K562 (cell line): Measurements from ENCODE around the gene DOLPP1. TPM values are rescaled to one million over a fixed set of nuclear protein-coding genes. Genes with fewer than 3 reads are reported as not detected.
A peak's percentile ranks its signal among the peaks of the same experiment; 100 is the strongest.

Experiments
- ATF7 ChIP-seq: fragments of 450-650 bp; IDR thresholded peaks from 2 replicates; pipeline ENCODE4 v1.7.1; 2014; ENCODE audit warnings: mild to moderate bottlenecking, moderate library complexity
- BDP1 ChIP-seq: IDR thresholded peaks from 3 replicates; pipeline ENCODE4 v1.6.1; 2011; ENCODE audit not compliant: insufficient read length, insufficient read depth
- CGGBP1 ChIP-seq: fragments of 250-450 bp; sonication (Bioruptor Pico); IDR thresholded peaks from 2 replicates; pipeline ENCODE4 v1.9.0; 2021; ENCODE audit warnings: mild to moderate bottlenecking
- CREBBP ChIP-seq: IDR thresholded peaks from one replicate; pipeline ENCODE4 v1.6.1; 2012; ENCODE audit warnings: low read depth, mild to moderate bottlenecking, control low read depth, inconsistent platforms, low read length
- CTBP1 ChIP-seq: fragments of 450-650 bp; IDR thresholded peaks from 2 replicates; pipeline ENCODE4 v1.6.1; 2016; ENCODE audit warnings: borderline replicate concordance
- ERF ChIP-seq: fragments of 450-650 bp; formaldehyde crosslinking; IDR thresholded peaks from 2 replicates; pipeline ENCODE4 v1.4.0; 2020; ENCODE audit warnings: mild to moderate bottlenecking, mixed read lengths
- FOXJ2 ChIP-seq: fragments of 200-800 bp; sonication (Bioruptor generic); IDR thresholded peaks from 2 replicates; pipeline ENCODE4 v1.6.1; 2016; ENCODE audit warnings: missing genetic modification characterization, missing compliant biosample characterization
- HDAC2 ChIP-seq: fragments of 450-650 bp; IDR thresholded peaks from 2 replicates; pipeline ENCODE4 v1.6.1; 2016; ENCODE audit warnings: mild to moderate bottlenecking
- KLF10 ChIP-seq: fragments of 250-450 bp; sonication (Bioruptor Pico); IDR thresholded peaks from 2 replicates; pipeline ENCODE4 v1.6.1; 2021; ENCODE audit warnings: matching md5 sums
- MAFG ChIP-seq: fragments of 450-650 bp; conservative IDR thresholded peaks from 2 replicates; pipeline ENCODE4 v1.6.1; 2016; ENCODE audit warnings: missing genetic modification characterization, missing compliant biosample characterization
- MAFK ChIP-seq: IDR thresholded peaks from 2 replicates; pipeline ENCODE4 v1.6.1; 2011; ENCODE audit warnings: low read length, improper control_type of control experiment
- MCM5 ChIP-seq: fragments of 450-650 bp; IDR thresholded peaks from 2 replicates; pipeline ENCODE4 v1.6.1; 2016; ENCODE audit warnings: low read depth
- MCM7 ChIP-seq, 2 experiments: fragments of 450-650 bp; IDR thresholded peaks; 2 replicates each; pipeline ENCODE4 v1.6.1; 2016 to 2018
- MLX ChIP-seq, 2 experiments: fragments of 450-650 bp in 1 of 2; sonication (generic) in 1 of 2; formaldehyde crosslinking; conservative IDR thresholded peaks; 2 replicates each; pipeline versions ENCODE4 v1.4.0 to v1.8.1; 2020 to 2022; ENCODE audit warnings: mild to moderate bottlenecking in 1 of 2, missing genetic modification reagents in 1 of 2
- NFIX ChIP-seq: fragments of 250-450 bp; sonication (Bioruptor Pico); IDR thresholded peaks from 2 replicates; pipeline ENCODE4 v1.4.0; 2020; ENCODE audit warnings: low read depth, mild to moderate bottlenecking, moderate library complexity
- NUFIP1 ChIP-seq: fragments of 450-650 bp; IDR thresholded peaks from 2 replicates; pipeline ENCODE4 v1.6.1; 2018; ENCODE audit not compliant: partially characterized antibody
- PREB ChIP-seq: sonication (generic); formaldehyde crosslinking; IDR thresholded peaks from 2 replicates; pipeline ENCODE4 v1.8.1; 2023; ENCODE audit warnings: mild to moderate bottlenecking, missing genetic modification reagents
- RFX5 ChIP-seq: IDR thresholded peaks from 2 replicates; pipeline ENCODE4 v1.6.1; 2011; ENCODE audit warnings: low read depth, mild to moderate bottlenecking, improper control_type of control experiment, low read length
- SMARCB1 ChIP-seq: IDR thresholded peaks from 2 replicates; pipeline ENCODE4 v1.6.1; 2011; ENCODE audit warnings: improper control_type of control experiment, low read depth; ENCODE audit not compliant: insufficient read length
- SRSF9 ChIP-seq: fragments of 200-400 bp; formaldehyde crosslinking; IDR thresholded peaks from 2 replicates; pipeline ENCODE4 v1.6.1; 2017; ENCODE audit warnings: low read depth, low read length, borderline replicate concordance
- STAT5B ChIP-seq: fragments of 250-450 bp; sonication (Bioruptor Pico); IDR thresholded peaks from 2 replicates; pipeline ENCODE4 v1.8.0; 2021; ENCODE audit warnings: mild to moderate bottlenecking, inconsistent platforms
- TRIM24 ChIP-seq, 2 experiments: fragments of 450-650 bp; IDR thresholded peaks; 2 replicates each; pipeline ENCODE4 v1.6.1; 2016
- XRCC3 ChIP-seq: fragments of 450-650 bp; IDR thresholded peaks from 2 replicates; pipeline ENCODE4 v1.6.1; 2017; ENCODE audit warnings: mild to moderate bottlenecking, moderate library complexity
- YY1 ChIP-seq, 3 experiments: IDR thresholded peaks; 2 replicates each; pipeline ENCODE4 v1.6.1; 2011; ENCODE audit warnings: low read length in 2 of 3, mild to moderate bottlenecking in 2 of 3, moderate library complexity in 2 of 3, borderline replicate concordance in 1 of 3, control low read depth in 1 of 3, low read depth in 1 of 3; ENCODE audit not compliant: insufficient read depth in 3 of 3, insufficient replicate concordance in 2 of 3, control insufficient read depth in 1 of 3, insufficient read length in 1 of 3; ENCODE audit errors: extremely low read depth in 1 of 3
- ZC3H11A ChIP-seq: IDR thresholded peaks from 2 replicates; pipeline ENCODE4 v1.6.1; 2012; ENCODE audit warnings: low read depth, low read length, improper control_type of control experiment
- ZKSCAN1 ChIP-seq: fragments of 150-350 bp; IDR thresholded peaks from 2 replicates; pipeline ENCODE4 v1.6.1; 2016; ENCODE audit warnings: low read depth, low read length
- ZNF165 ChIP-seq: fragments of 250-450 bp; sonication (Bioruptor Pico); IDR thresholded peaks from 2 replicates; pipeline ENCODE4 v1.4.0; 2020; ENCODE audit warnings: borderline replicate concordance
- ZNF175 ChIP-seq: fragments of 200-800 bp; sonication (Bioruptor generic); IDR thresholded peaks from 2 replicates; pipeline ENCODE4 v1.6.1; 2016; ENCODE audit warnings: low read depth, mild to moderate bottlenecking, missing genetic modification characterization, missing compliant biosample characterization
- ZNF507 ChIP-seq: conservative IDR thresholded peaks from 2 replicates; pipeline ENCODE4 v1.6.1; 2017; ENCODE audit warnings: missing genetic modification characterization, missing compliant biosample characterization
- ZNF583 ChIP-seq: fragments of 250-450 bp; sonication (Bioruptor Pico); IDR thresholded peaks from 2 replicates; pipeline ENCODE4 v1.4.0; 2020
- polyA plus RNA-seq, 8 experiments: library from polyadenylated mRNA; depleted of rRNA in 4 of 8; stranded (reverse) in 5 of 8; unstranded in 3 of 8; fragments of >200 nt; fragmentation: Nextera tagmentation in 2 of 8; fragmentation: Illumina TruSeq in 1 of 8; extraction: Ambion mirVana in 2 of 8; extraction: Trizol in 1 of 8; gene quantifications; 2 replicates each; pipeline versions ENCODE4 v1.2.1 to v1.2.3, GENCODE V29; 2011 to 2014; ENCODE audit warnings: inconsistent platforms in 1 of 8, missing spikeins in 1 of 8
- total RNA-seq, 7 experiments: library from RNA; depleted of rRNA in 6 of 7; stranded (reverse); fragments of >200 nt in 6 of 7; fragmentation: Illumina TruSeq in 2 of 7; extraction: Trizol in 2 of 7; gene quantifications; 2 replicates each; pipeline versions ENCODE4 v1.2.1 to v1.2.3, GENCODE V29; 2011 to 2021; ENCODE audit warnings: low replicate concordance in 1 of 7

Gene DOLPP1
- total and polyA plus RNA-seq, 9 of the 15 experiments (the other 6 are each of a cell fraction or from before 2014, with no cell fraction given), result 3.0 to 39.8 (median 30.5) TPM

DNA sequence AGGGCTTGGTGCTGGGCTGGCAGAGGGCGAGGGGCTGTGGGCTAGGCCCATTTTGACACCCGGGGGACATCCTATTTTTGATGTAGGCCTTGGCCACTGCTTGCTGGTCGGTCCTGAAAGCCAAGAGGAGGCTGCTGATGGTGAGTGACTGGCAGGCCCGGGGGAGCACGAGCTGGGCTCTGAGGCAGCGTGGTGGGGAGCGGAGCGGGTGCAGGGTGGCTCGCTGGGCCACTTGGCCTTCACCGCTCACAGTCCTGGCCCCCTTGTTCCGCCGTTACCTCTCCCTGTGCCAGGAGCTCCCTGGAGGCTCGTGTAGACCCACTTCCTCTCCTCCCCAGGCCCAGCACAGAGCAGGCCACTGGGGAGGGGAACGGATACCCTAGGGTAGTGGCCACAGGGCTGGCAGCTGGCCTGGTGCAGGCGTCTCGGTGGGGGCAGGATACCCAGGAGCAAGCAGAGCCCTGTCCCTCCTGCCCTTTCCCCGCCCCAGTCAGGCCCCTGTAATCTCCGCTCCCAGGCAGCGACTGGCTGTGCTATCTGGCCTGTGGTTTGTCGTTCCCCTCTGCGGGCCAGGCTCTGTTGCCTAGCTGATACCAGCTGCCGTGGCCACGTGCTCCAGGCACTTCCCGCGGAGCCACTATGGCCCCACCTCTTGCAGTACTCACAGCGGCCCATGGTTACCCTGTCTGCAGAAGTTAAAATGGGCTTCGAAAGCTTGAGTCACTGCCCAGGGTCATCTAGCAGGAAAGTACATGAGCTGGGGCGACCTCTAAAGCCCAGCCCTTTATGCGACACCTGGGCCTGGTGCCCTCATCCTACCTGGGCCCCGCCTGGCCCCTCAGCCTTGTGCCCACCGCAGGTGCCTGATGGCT lies 11.7 kb upstream of the DOLPP1 start (continued):
- TF ChIP-seq ZNF175 (CRISPR knock-in tag) (peak; percentile 96), NUFIP1 (peak; percentile 82), RFX5 (0 out of 2 replicates have a peak, but pooled peaks have one; percentile 42), SRSF9 (no peak), CREBBP (no peak), XRCC3 (no peak), MCM5 (no peak), MAFK (no peak), PREB (CRISPR knock-in tag) (no peak), ZNF165 (CRISPR knock-in tag) (no peak; the same call in 1 of the 2 replicates), FOXJ2 (tag) (no peak), NFIX (CRISPR knock-in tag) (no peak), ZKSCAN1 (peak; percentile 86), ZC3H11A (no peak), MLX (CRISPR knock-in tag; conservative IDR thresholded peaks at IDR 0.05) (peak in 1 of 2 experiments; percentile 87; a peak in 1 of 4 replicates), BDP1 (no peak), HDAC2 (peak; percentile 93), SMARCB1 (no peak), MAFG (no peak), TRIM24 (IDR thresholded peaks at IDR 0.05) (peak; percentile 94), MCM7 (IDR thresholded peaks at IDR 0.05) (no peak), ZNF583 (CRISPR knock-in tag) (peak; percentile 68), KLF10 (CRISPR knock-in tag) (no peak), ERF (CRISPR knock-in tag) (peak; percentile 9; the same call in 1 of the 2 replicates), CGGBP1 (CRISPR knock-in tag) (peak; percentile 23; the same call in 1 of the 2 replicates), YY1 (IDR thresholded peaks at IDR 0.05; ENCODE audit: borderline replicate concordance in 1 of 3, control insufficient read depth in 1 of 3, extremely low read depth in 1 of 3, insufficient read depth in 3 of 3, insufficient read length in 1 of 3, insufficient replicate concordance in 2 of 3, low read depth in 1 of 3, low read length in 2 of 3) (peak in 2 of 3 experiments; percentile 49 to 80), ATF7 (peak; percentile 79), ZNF507 (no peak), STAT5B (CRISPR knock-in tag) (no peak), CTBP1 (peak; percentile 88)
